ENCODE data around the gene ENTPD8.

The ENTPD8 gene

DNA sequence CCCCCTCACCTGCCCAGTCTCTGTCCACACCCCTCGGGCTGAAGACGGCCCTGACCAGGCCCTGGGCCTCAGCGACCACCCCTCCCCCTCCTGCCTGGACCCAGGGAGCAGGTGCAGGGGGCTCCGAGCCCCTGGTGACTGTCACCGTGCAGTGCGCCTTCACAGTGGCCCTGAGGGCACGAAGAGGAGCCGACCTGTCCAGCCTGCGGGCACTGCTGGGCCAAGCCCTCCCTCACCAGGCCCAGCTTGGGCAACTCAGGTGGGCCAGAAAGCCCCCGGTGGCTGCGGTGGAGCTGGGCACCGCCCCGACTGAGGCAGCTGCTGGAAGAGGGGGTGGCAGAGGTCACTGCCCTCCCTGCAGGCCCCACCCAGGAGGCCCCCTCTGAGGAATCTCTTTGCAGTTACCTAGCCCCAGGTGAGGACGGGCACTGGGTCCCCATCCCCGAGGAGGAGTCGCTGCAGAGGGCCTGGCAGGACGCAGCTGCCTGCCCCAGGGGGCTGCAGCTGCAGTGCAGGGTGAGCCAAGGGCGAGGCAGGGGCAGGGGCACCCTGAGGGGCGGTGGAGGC is 7.7 kb downstream of the ENTPD8 start:
- DNase-seq, result no peak

DNA sequence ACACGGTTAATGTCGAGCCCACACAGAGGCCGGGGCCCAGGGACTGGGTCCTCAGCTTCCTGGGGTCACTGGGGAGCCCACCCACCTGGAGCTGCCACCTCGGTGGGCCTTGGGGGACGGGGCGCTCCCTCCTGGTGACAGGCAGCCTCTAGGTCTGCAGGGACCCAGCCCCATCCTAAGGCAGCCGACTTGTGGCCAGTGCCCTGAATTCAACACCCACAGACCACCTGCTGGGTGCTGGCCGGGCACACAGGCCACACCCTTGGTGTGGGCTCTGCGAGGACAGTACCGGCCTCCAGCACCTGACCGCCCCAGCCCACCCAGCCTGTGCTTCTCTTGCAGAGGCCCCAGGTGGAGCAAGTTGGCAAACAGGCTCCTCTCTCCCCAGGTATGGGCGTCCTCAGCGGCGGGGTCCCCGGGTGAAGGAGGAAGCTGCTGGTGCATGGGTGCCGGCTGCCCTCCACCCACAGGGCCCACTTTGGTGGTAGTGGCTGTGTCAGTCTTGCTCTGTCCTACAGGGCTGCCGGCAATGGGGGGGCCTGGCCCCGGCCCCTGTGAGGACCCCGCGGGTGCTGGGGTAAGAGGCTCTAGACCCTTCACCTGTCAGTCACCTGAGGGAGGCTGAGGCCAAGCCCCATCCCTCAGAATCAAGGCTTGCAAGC is 8.3 kb downstream of the ENTPD8 start:
- no peak for DNase-seq

DNA sequence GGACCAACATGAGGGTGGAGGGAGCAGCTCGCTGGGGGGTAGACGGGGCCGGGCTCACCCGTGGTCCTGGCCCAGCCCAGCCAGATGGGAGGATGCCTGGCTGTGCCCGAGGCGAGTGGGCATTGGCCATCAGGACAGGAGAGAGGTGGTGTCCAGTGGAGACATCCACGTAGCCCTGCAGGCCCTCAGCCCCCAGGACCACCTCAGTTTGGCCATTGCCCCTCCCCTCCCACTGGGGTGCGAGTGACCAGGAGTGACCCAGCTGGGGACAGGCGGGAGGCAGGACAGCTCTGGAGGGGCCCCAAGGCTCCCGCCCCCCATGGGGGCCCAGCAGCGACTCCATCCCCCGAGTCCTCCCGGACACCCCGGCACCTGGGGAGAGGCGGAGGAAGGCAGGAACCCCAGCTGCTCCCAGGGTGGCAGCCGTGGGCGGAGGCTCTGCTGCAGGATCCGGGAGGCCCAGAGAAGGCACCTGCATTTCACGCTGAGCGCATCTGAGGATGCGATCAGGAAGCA is 9.7 kb downstream of the ENTPD8 start:
- no peak for DNase-seq

DNA sequence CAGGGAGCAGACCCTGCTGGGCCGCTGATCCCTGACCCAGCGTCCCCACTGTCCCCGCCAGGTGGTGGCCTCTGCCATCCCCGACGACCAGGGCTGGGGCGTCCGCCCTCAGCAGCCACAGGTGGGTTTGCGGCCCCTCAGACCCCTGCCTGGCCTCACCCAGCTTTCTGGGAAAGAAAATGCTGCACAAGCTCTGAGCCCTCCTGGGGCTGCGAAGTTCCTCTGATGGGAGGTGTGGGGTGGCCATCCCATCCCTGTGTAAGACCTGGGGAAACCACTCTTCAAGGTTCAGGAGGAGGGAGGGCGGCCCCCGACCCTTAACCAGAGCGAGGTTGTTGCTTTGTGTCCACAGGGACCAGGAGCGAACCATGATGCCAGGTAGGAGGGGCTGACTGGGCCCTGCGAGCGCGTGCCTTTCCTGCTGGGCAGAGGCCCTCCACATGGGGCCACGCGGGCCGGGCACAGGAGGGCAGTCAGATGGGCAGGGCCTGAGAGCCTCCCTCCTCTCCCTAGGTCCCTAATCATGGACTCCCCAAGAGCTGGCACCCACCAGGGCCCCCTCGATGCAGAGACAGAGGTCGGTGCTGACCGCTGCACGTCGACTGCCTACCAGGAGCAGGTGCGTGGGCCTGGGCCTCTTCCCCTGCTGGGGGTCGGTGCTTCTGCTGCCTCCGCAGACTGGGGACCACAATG is 10.3 kb downstream of the ENTPD8 start:
- DNase-seq, result no peak

DNA sequence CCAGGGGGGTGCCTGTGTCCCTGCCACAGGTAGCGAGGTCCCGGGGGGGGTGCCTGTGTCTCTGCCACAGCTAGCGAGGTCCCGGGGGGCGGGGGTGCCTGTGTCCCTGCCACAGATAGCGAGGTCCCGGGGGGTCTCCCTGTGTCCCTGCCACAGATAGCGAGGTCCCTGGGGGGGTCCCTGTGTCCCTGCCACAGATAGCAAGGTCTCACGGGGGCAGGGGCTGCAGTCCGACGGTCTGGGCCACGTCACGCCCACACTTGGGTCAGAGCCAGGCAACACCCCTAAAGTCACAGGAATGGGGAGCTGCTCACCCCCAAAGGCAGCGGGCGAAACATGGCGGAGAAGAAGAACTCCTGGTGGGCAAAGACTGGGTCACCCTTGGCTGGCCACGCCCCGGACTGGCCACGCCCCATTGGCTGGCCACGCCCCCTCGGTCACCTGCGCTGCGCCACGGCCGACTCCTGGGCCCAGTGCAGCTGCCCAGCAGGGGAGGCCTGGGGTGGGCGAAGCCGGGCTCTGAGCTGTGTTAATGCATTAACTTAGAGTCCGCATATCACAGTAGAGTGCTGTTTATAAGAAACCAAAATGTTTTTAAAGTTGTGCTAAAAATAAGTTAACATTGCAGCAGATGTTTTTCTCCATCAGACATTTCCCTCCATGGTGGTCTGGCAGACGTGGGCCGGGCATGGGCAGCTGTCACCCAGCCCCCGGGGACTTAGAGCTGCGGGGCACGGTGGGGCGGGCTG is 11.0 kb downstream of the ENTPD8 start:
- no peak for DNase-seq

DNA sequence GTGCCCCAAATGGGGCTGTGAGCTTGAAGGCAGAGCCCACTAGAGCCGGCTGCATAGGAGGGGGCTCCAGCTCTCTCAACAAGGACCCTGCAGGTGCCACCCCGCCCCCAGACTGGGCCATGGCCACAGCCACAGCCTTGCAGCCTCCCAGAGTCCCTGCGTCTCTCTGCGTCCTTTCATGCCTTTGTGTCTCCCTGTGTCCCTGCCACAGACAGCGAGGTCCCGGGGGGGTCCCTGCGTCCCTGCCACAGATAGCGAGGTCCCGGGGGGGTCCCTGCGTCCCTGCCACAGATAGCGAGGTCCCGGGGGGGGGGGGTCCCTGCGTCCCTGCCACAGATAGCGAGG is 11.6 kb downstream of the ENTPD8 start:
- no peak for DNase-seq

DNA sequence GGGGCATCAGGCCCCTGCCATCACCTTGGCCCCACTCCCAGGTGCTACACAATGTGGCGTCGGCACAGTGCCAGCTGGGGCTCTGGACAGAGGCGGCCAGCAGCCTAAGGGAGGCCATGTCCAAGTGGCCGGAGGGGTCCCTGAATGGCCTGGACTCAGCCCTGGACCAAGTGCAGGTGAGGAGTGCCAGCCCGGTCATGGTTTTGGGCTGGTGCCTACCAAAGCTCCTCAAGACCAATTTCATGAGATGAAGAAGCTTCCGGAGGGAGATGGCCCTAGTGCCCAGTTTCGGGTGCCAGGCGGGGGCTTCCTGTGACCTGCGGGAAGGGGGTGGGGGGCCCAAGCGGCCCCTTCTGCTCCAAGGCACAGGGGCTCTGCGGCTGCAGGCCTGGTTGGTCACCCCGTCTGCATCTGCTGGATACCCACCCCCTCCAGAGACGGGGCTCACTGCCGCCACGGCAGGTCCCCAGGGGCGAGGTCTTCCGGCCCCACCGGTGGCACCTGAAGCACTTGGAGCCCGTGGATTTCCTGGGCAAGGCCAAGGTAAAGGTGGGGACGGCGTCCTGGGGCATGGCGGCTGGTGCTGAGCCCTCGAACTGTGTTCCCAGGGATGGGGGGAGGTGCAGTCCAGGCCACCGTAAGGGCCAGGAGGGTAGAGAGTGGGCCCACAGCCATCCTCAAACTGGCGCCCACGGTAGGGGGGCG is 12.2 kb downstream of the ENTPD8 start:
- DNase-seq, result no peak

DNA sequence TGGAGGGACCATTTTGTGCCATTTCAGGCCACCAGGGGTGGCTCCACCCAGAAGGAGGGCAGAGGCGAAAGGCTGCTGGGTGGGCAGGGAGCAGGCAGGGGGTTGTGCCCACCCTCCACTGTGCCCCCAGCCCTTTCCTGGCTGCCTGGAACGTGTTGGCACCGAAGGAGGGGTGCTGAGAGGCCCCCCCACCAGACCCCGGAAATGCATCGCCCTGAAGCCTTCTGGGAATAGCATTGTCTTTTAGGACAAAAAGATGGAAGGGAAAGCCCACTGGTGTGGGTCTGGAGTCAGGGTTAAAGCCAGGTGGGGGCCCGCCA is 12.9 kb downstream of the ENTPD8 start:
- no peak for DNase-seq

DNA sequence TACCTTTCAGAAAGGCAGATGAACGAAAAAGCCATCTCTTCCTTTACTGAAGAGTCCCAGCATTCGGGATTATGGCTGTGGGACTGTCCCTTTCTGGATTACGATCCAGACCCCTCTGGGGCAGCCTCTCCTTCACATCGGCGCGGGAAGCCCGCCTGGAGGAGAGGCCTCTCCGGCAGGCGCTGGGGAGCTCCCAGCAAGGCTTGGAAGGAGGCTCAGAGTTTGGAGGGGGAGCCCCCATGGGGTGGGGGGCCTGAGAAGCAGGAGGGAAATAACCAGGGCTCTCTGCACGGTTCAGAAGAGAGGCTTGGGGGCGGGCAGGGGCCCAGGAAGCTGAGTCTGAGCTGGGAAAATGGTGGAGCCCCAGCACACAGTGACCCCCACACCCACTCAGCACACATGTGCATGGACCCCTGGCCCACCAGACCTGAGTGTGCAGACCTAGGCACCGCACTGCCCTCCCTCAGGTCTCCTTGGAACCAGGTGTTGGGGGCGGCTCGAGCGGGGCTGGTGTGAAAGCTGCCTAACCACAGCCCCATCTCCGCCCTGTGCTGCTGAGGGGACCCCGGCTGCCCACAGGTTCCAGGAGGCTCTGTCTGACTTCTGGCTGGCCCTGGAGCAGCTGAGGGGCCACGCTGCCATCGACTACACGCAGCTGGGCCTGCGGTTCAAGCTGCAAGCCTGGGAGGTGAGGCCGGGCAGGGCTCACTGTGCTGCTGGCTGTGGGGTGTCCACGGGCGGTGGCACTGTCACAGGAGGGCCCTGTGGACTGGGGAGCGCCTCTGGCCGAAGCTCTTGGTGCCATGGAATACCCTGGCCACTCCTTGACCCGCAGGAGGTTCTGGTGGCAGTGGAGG is 13.5 kb downstream of the ENTPD8 start:
- no peak for DNase-seq

DNA sequence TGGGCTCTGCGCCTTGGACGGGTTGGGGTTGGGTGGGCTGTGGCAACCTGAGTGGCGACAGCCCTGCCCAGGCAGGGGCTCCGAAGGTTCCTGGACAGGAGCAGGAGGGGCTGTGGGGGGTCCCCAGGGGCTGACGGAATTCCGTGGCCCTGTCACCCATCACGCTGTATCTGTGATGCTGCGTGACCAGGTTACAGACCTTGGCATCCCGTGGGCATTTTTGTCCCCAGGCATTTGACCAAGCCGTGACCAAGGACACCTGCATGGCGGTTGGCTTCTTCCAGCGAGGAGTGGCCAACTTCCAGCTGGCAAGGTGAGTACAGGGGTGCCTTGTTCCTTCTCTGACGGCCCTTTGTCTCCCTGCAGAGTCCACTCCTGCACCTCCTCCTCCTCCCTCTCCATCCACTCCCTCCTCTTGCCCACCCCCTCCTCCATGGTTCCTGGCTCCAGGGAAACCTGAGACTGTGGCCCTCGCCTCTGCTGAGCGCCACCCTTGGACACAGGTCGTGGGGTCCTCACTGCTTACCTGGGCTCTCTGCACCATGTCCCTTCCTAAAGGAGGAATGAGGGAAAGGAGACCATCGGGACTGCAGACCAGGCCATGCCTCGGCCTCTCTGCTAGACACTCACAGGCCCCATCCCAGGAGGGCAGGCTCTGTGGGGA is 15.0 kb downstream of the ENTPD8 start:
- DNase-seq, result no peak

DNA sequence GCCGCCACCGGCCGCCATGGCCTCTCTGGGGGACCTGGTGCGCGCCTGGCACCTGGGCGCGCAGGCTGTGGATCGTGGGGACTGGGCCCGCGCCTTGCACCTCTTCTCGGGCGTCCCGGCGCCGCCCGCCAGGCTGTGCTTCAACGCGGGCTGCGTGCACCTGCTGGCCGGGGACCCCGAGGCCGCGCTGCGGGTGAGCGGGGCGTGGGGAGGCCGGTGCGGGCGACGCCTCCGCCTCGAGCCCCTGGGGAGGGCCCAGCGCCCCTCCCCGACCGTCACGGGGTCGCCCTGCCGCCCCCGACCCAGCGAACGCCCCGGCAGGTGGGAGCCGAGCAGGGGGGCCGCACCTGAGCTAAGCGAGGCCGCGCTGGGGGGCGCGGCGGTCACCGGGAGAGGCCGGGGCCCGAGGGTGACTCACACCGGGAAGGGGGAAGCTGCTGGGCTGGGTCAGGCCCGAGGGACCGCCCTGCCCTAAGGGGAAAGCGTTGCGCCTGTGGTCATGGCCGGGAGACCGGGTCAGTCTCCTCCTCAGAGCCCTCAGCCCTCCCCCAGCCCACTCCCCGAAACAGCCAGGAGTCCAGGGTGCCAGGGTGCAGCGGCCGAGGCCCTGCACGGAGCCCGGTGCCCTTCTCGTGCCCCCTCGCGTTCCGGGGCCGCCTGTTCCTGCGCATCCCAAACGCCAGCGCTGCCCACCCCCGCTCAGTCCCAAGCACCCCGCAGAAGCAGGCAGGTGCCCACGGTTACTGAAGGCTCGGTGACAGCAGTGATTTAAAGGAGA is 17.5 kb downstream of the ENTPD8 start:
- no peak for DNase-seq

DNA sequence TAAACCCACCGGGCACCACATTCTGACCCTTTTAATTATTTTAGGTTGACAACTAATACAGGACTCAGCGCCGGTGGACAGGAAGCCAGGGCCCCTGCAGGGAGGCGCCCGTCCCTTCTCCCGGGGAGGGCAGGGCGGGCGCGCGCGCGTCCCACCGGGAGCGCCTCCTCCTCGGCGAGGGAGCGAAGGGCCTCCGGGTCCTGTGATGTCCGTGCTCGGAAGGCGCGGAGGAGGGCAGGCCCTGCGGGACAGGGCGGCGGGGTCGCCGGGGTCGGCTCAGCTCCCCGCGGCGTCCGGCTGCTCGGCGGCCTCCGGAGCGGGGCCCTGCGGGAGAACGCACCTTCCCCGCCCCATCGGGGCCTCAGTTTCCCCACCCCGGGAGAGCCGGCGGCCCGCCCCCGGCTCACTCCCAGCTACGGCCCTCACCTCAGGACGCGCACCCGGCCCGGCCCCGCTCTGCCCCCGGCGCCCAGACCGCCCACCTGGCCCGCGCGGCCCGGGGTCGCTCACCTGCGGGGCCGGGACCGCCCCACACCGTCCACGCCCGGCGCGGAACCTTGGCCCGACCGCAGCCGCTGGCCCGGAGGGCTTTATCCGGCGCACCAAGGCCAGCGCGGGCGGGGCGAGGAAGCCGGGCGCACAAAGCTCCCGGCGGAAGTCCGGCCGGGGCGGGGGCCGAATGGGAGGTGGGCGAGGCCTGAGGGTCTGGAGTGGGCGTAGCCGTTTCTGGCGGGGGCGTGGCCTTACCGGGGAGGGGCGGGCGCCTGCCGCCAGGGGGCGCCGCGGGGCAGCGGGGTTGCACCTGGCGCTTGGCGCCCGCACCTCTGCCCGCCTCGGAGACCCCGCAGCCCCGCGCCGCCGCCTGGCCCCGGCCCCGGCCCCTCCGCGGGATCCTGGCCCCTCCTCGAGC is 18.3 kb downstream of the ENTPD8 start, which contains the start of the genes EXD3 and NOXA1:
EXD3 (minus strand) TSS at position 559 of the 910 bp plus-strand sequence. CDS start 27,805 bp downstream, outside the sequence.
NOXA1 (plus strand) TSS at position 790 of the 910 bp plus-strand sequence. CDS start 137 bp downstream, outside the sequence.
- DNase-seq, result peak; percentile 38 to 91 (median 80)

DNA sequence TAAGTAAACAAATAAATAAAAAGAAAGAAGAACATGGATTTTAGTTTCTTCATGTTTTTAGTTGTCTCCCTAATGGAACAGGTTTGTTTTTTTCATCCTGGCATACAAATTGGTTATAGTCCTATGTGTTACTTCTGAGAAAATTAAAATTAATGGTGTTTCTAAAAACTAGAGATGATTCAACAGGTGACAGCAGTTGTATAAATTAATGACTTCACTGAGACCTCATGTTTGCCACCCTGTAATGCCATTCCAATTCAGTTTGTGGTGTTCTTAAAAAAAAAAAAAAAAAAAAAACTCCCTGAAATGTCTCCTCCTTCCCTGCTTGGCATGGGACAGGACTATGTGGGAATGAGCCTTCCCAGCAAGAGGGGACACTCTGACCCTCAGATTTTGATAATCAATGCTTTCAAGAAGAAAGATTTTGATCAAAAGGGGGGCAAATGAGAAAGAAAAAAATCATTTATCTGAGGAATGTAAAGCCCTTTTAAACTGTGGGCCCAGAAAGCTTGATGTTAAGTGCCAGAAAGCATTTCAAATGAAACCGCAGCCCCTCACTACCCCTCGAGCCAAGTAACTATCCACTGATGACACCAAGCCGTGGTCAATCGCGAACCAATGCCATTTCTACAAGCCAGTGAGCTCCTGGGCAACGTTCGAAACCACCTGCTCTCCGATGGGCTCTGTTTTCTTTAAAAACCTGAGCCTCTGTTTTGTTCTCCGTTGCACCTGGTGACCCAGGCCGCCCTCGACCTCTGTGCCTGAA is 19.1 kb downstream of the ENTPD8 start:
- DNase-seq, result no peak

DNA sequence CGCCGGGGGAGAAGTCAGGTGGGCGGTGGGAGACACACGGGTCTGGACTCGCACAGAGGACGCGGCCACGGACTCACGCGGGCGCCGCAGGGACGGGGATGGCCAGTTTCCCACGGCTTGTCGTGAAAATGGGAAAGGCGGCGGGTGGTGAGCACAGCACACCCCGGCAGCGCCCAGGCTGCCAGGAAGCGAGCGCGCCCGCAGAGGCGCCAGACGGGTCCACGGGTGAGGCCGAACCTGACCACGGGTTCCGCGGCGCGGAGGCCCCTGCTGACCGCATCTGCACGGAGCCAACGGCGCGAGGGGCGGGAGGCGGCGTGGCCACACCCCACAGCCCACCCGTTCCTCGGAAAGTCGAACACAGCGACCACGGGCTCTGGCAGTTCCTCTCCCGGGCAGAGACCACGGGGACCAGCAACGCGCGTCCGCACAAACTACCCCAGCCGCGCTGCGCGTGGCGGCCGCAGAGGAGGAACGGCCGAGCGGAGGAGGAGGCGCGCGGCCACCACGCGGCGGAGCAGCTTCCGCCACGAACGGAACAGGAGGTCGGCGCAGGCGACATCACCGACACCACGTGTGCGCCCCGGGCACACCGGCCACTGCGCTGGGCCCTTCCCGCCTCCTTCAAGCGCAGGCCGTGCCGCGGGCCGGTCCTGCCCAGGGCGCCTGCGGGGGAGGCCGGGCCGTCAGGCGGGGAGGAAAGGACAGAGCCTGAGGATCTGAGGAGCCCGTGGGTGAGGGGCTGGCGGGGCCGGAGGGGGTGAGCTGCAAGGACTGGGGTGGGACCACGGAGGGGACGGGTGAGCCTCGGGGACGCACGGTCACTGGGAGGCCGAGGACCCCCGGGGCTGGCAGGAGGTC is 23.8 kb downstream of the ENTPD8 start:
- peak in 2 of 56 donors; percentile 16 to 20 for DNase-seq

DNA sequence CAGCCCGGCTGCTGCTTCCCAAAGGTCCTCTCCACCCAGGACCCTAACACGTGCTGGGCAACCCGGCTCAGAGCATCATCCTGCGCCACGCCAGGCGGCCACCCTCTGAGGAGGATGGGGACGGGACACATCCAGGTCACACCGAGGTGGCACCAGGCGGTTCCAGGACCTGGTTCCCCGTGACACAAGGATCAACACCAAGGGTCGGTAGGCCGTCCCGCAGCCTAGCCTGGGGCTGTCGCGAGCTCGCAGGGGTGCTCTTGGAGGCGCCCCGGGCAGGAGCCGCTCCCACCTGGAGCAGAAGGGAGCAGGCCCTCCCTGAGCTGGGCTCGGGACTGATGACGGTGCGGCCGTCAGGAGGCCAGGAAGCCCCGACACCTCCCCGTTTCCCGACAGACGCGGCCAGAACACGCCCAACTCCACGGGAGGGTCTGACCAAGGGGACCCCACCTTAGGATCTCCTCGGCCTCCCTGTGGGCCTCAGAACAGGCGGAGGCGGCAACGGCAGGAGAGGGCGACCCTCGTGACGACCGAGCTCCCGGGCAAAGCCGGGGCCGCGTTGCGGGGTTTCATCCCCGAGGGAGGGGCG is 24.5 kb downstream of the ENTPD8 start:
- DNase-seq, result no peak
